ENCODE data around the gene NFYC. TPM values are rescaled to one million over a fixed set of nuclear protein-coding genes. Genes with fewer than 3 reads are reported as not detected.
A peak's percentile ranks its signal among the peaks of the same experiment; 100 is the strongest.

The NFYC gene
- total RNA-seq, 1 donor from 2014 or later: 75.9 TPM

DNA sequence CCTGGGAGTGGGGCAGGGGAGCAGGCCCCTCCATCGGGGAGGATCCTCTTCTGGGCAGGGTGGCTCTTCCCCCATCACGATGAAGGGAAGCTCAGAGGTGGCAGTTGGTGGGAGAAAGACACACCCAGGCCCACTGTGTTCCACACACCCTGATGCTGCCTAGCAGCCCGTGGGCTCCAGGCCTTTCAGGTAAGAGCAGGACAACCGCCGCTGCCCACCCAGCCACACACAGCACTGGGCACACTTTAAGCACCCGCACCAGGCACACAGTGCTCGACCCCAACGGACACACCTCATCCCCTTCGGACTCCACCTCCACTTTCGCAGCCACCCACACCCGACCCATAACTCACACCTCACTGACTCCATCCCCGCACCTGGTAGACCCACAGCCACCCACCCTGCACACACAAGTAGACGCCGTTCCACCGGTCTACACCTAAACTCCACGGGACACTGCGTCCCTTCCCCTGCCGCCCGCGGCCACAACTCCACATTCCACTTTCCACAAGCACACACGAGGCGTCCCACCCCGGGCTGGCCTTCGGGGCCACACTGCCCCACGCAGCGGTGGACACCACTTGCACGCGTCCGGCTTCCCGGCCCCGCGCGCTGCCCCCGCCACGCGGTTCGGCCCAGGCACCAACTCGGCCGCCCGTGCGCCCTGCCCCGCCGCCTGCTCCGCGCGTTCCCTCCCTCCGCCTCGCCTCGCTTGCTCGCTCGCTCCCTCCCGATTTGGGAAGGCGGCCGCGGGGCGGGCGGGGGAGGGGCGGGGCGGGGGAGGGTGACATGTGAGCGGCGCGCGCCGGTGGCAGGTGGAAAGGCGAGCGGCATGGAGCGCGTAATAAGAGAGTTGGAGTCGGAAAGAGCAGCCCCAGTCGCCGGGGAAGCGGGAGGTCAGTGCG, 91.7 kb downstream of the NFYC start, which contains the start of gene KCNQ4:
Gene KCNQ4 (plus strand): TSS at position 787 of the 905 bp plus-strand sequence. CDS start 307 bp downstream, outside the sequence.
- H3K4me3 ChIP-seq: peak within 1 kb of the TSS; percentile 65 to 69
- peak in 1 of 2 donors; percentile 84 for DNase-seq (ENCODE audit: low spot score in 2 of 2)
- no peaks in the 10 kb centered on the region for H3K36me3 ChIP-seq
- H3K27ac ChIP-seq: peak within 1 kb of the TSS; percentile 82 to 91
- intact Hi-C loops (cut with DNase I): loop anchor here (2.0 to 5.0 kb wide), 2 partner anchors 42 to 71 kb away; no protein-coding TSS in a partner anchor
- TF ChIP-seq, protein P1, sequence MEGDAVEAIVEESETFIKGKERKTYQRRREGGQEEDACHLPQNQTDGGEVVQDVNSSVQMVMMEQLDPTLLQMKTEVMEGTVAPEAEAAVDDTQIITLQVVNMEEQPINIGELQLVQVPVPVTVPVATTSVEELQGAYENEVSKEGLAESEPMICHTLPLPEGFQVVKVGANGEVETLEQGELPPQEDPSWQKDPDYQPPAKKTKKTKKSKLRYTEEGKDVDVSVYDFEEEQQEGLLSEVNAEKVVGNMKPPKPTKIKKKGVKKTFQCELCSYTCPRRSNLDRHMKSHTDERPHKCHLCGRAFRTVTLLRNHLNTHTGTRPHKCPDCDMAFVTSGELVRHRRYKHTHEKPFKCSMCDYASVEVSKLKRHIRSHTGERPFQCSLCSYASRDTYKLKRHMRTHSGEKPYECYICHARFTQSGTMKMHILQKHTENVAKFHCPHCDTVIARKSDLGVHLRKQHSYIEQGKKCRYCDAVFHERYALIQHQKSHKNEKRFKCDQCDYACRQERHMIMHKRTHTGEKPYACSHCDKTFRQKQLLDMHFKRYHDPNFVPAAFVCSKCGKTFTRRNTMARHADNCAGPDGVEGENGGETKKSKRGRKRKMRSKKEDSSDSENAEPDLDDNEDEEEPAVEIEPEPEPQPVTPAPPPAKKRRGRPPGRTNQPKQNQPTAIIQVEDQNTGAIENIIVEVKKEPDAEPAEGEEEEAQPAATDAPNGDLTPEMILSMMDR (IDR thresholded peaks at IDR 0.05): no peak
- peaks cover 6 to 22% of the 10 kb centered on the region in 2 donors for H3K4me1 ChIP-seq
- no peaks in the 10 kb centered on the region for H3K27me3 ChIP-seq
- no peaks in the 10 kb centered on the region for H3K9me3 ChIP-seq

DNA sequence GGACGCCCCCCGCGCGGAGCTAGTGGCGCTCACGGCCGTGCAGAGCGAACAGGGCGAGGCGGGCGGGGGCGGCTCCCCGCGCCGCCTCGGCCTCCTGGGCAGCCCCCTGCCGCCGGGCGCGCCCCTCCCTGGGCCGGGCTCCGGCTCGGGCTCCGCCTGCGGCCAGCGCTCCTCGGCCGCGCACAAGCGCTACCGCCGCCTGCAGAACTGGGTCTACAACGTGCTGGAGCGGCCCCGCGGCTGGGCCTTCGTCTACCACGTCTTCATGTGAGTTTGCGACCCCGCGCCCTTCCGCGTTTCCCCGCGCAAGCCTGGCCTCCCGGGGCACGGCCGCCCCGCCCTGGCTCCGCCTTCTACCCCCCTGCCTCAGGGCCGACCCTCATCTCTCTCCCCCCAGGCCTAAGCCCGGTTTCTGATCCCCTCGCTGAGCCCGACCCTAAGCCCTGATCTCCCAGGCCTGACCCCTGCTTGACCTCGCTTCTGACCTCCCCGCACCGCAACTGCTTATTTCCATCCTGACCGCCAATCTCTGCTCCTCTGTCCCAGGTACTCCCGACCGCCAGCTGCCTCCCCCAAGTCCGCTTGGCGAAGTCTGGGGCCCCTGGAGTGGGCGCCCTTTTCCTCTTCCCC, 92.8 kb downstream of the NFYC start:
- intact Hi-C loops (cut with DNase I): loop anchor here (5.0 kb wide), 1 partner anchor 72 kb away; no protein-coding TSS in a partner anchor
- TF ChIP-seq, protein P1 (IDR thresholded peaks at IDR 0.05): no peak
- Histone ChIP-seq H3K27ac (peak overlapping the region; percentile 82 to 91), H3K4me3 (peak overlapping the region; percentile 65 to 69), H3K9me3 (no peaks in the 10 kb centered on the region), H3K27me3 (no peaks in the 10 kb centered on the region), H3K36me3 (no peaks in the 10 kb centered on the region), H3K4me1 (peaks cover 6 to 24% of the 10 kb centered on the region in 2 donors)
- no peak for DNase-seq (ENCODE audit: low spot score in 2 of 2)

DNA sequence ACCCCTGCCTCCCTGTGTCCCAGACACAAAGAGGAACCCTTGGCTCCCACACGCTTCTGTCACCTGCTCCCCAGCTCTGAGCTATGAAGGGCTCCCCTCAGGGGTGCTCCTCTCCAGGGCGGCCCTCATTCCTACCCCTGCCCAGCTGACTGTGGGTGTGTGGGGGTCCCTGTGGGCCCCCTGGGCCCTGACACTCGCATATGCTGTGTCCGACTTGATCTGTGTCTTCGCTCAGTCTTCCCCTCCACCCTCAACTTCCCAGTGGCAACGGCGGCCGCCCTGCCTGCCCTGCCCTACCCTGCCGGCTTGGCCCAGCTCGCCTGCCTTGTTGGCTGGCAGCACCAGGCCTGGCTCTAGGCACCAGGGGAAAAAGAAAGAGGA, 93.3 kb downstream of the NFYC start:
- Histone ChIP-seq H3K27ac (peak overlapping the region; percentile 82 to 91), H3K4me1 (peaks cover 6 to 26% of the 10 kb centered on the region in 2 donors), H3K36me3 (no peaks in the 10 kb centered on the region), H3K9me3 (no peaks in the 10 kb centered on the region), H3K27me3 (no peaks in the 10 kb centered on the region), H3K4me3 (peak overlapping the region; percentile 65 to 69)
- TF ChIP-seq, protein P1 (IDR thresholded peaks at IDR 0.05): no peak
- DNase-seq (ENCODE audit: low spot score in 2 of 2): no peak
- intact Hi-C loops (cut with DNase I): loop anchor here (5.0 kb wide), 1 partner anchor 72 kb away; no protein-coding TSS in a partner anchor

DNA sequence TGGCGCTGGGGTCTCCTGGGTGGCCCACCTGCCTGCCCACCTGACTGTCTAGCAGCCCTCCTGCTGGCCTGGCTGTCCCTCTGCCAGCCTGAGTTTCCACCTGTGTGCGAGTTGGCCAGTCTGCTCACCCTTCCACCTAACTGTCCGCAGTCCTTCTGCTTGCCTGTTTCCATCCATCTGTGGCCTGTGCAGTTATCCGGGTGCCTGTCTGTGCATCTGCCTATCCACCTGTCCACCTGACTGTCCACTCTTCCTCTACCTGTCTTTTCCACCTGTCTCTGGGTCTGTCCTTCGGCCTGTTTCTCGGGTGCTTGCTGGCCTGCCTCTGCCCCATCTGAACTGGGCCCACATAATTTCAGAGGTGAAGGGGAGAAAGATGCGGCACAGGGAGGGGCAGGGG, 93.9 kb downstream of the NFYC start:
- H3K4me3 ChIP-seq: peak overlapping the region in 1 of 2 donors; percentile 69
- no peak for DNase-seq (ENCODE audit: low spot score in 2 of 2)
- intact Hi-C loops (cut with DNase I): no loop called here
- H3K27me3 ChIP-seq: no peaks in the 10 kb centered on the region
- H3K36me3 ChIP-seq: no peaks in the 10 kb centered on the region
- peak overlapping the region; percentile 82 to 91 for H3K27ac ChIP-seq
- TF ChIP-seq, protein P1 (IDR thresholded peaks at IDR 0.05): no peak
- no peaks in the 10 kb centered on the region for H3K9me3 ChIP-seq
- H3K4me1 ChIP-seq: peaks cover 13 to 30% of the 10 kb centered on the region in 2 donors

DNA sequence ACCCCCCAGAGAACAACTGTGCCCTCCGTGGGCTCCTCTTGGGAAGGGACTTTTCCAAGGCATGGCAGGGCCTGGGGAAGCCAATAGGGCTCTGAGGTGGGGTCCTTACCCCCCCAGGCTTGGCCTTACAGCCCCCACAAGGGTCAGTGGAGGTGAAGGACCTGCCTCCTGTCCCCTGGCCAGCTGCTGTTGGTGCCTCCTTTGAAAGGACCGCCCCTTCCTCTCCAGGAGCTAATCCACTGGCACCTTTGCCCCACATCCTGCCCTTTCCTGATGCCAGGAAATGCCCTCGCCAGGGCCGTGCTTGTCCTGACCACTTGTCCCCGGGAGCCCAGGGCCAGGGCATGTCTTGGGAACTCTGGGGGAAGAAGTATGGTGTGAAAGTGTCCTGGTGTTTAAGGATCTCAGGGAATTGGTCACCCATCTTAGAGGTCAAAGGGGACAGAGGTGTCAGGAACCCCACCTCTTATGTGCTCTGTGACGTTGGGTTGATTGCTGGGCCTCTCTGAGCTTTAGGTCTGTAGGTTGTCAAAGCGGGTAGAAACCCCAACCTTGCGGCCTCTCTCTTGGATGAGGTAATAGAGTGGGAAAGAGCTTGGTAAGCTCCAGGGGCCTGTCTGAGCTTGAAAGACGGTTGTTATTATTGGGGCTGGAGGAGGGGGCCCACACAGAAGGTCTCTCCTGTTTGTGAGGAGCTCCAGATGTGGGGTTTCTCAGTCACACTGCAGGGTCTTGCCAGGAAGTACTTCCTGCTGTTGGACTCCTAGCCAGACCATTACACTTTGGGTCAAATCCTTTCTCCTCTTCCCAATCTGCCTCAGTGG, 94.9 kb downstream of the NFYC start:
- H3K27me3 ChIP-seq: no peaks in the 10 kb centered on the region
- H3K9me3 ChIP-seq: no peaks in the 10 kb centered on the region
- no peaks in the 10 kb centered on the region for H3K36me3 ChIP-seq
- no peak for DNase-seq (ENCODE audit: low spot score in 2 of 2)
- H3K27ac ChIP-seq: peak overlapping the region; percentile 82 to 91
- TF ChIP-seq, protein P1 (IDR thresholded peaks at IDR 0.05): no peak
- no peak overlapping the region for H3K4me3 ChIP-seq
- intact Hi-C loops (cut with DNase I): no loop called here
- peaks cover 14 to 34% of the 10 kb centered on the region in 2 donors for H3K4me1 ChIP-seq
